HG03432 (cell line): ENCODE data around the gene ESRRA.

Source experiments
- ATAC-seq: cut with Tn5 transposase; IDR thresholded peaks from one replicate; pipeline ENCODE4 v1.9.1; 2021; ENCODE audit warnings: mild to moderate bottlenecking, moderate library complexity; ENCODE audit not compliant: unreplicated experiment

ESRRA gene

DNA sequence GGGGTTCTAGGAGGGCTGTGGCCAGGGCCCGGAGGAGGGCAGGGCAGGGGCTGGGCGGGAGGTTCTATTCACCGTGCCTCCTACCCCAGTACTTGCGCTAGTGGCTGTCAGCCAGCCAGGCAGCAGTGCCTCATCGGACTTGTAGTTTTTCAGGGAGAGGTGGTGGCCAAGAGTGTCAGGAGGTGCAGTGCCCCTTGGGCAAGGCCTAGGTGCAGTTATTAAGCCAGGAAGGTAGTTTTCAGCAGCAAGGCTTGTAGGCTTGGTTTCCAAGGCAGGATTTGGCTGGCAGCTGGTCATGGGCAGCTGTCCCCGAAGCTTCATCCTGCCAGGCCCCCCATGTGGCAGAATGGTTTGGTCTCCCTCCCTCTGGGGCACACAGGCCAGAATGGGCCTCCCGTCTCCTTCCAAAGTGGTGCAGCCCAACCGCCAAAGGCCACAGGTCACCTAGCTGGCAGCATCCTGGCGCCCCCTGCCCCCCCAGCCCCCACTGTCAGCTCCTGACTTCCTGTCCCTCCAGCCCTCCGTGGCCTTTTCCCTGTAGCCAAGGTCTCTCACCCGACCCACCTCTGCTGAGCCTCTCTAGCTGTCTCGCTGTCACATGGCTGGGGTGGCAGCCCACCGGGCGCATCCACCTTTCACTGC lies 43.2 kb downstream of the ESRRA start:
- ATAC-seq: no peak

DNA sequence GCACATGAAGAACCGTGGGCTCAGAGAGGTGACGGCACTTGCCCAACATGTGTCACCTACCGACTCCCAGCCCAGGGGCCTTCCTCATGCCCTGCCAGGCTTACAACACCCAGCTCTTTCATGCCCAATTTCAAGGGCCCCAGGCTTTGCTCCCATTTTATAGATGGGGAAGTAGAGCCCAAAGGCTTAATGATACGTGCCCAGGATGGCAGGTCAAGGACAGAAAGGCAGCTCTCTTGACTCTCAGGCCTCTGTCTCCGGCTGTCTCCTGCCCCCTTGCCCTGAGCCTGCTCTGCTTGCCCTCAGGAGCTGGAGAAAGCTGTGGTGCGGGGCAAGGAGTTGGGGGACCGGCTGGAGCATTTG lies 43.7 kb downstream of the ESRRA start:
- ATAC-seq: no peak

DNA sequence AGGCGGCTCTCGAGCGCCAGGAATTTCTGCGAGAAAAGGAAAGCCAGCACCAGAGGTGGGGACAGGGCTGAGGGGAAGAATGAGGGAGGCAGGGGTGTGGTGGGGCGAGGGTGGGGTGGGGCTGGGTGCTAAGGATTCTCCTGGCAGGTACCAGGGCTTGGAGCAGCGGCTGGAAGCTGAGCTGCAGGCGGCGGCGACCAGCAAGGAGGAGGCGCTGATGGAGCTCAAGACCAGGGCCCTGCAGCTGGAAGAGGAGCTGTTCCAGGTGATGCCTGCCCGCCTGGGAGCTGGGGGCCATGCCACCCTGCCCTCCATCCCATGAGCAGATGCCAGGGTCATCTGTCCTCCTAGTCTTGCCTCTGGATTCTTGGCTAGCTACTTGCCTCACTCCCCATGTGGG lies 44.1 kb downstream of the ESRRA start:
- ATAC-seq: no peak

DNA sequence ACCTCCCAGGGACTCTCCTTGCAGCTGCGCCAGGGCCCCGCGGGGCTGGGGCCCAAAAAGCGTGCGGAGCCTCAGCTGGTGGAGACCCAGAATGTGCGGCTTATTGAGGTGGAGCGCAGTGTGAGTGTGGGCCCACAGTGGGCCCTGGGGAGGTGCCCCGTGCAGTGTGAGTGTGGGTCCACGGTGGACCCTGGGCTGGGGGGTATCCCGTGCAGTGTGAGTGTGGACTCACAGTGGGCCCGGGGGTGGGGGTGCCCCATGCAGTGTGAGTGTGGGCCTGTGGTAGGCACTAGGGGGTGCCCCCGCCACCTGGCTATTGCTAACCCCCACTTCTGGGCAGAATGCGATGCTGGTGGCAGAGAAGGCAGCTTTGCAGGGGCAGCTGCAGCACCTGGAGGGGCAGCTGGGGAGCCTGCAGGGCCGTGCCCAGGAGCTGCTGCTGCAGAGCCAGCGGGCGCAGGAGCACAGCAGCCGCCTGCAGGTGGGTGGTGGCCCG lies 45.9 kb downstream of the ESRRA start:
- ATAC-seq: no peak

DNA sequence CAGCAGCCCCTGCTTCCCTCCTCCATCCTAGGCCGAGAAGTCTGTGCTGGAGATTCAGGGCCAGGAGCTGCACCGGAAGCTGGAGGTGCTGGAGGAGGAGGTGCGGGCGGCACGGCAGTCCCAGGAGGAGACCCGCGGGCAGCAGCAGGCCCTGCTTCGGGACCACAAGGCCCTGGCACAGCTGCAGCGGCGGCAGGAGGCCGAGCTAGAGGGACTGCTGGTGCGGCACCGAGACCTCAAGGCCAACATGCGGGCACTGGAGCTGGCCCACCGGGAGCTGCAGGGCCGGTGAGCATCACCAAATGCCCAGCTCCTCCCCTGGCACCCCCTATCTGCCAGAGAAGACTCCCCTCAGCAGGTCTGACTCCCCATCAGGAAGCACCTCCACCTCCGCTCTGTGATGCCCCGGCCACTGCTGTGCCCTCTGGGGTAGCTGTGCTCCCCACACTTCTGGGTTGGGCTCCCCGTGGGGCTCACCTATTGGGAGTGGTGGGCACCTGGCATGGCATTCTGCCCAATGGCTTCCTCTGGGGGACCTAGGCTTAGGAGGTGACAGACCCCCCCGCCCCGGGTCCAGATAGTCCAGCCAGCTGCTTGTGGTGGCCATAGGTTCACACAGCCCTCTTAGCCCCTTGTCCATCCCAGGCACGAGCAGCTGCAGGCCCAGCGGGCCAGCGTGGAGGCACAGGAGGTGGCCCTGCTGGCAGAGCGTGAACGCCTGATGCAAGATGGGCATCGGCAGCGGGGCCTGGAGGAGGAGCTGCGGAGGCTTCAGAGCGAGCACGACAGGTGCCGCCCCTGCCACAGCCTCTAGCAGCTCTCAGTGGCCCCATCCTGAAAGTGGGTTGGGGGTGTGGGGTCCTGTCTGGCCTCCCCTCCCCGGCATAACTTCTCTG lies 47.0 kb downstream of the ESRRA start:
- no peak for ATAC-seq

DNA sequence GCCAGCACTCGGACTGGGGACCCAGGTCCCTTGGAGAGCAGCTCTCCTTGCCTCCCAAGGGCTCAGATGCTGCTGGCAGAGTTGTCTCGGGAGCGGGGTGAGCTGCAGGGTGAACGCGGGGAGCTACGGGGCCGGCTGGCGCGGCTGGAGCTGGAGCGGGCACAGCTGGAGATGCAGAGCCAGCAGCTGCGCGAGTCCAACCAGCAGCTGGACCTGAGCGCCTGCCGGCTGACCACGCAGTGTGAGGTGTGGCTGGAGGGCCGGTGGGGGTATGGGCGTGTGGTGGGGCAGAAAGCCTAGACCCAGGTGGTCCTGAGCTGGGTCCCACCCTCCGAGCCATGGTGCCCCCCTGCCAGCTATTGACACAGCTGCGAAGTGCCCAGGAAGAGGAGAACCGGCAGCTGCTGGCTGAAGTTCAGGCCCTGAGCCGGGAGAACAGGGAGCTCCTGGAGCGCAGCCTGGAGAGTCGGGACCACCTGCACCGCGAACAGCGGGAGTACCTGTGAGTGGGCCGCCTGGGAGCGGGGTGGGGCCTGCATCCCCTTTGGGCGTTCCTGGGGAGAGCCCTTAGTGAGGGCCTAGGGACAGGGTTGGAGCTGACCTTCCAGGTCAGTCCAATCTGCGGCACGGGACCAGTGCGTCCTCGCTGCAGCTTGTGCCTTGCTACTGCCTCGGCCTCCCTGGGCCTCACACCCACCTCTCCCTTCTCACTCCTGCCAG lies 47.8 kb downstream of the ESRRA start:
- no peak for ATAC-seq

DNA sequence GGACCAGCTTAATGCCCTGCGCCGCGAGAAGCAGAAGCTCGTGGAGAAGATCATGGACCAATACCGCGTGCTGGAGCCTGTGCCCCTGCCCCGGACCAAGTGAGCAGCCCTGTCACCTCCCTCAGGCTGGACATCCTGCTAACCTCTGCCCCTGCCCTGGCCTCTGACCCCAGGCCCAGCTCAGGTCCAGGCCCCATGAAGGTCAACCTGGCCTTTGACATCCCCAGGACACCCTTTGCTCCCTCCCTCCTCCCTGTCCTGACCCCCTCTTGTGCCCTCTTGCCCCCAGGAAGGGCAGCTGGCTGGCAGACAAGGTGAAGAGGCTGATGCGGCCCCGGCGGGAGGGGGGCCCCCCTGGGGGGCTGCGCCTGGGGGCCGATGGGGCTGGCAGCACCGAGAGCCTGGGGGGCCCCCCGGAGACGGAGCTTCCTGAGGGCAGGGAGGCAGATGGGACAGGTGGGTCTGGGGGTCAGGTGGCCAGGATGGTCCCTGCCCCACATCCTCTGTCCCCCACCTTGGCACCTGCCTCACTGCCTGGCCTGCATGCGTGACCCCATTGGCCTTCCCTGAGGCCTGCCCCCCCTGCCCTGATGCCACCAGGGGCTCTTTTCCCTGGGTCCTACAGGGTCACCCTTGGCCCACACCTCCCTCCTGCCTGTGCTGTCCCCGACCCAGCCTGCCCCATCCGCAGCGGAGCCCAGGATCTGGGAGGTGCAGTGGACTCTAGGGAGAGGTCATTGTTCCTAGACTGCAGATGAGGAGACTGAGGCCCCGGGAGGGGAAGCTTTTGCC lies 48.6 kb downstream of the ESRRA start:
- no peak for ATAC-seq

DNA sequence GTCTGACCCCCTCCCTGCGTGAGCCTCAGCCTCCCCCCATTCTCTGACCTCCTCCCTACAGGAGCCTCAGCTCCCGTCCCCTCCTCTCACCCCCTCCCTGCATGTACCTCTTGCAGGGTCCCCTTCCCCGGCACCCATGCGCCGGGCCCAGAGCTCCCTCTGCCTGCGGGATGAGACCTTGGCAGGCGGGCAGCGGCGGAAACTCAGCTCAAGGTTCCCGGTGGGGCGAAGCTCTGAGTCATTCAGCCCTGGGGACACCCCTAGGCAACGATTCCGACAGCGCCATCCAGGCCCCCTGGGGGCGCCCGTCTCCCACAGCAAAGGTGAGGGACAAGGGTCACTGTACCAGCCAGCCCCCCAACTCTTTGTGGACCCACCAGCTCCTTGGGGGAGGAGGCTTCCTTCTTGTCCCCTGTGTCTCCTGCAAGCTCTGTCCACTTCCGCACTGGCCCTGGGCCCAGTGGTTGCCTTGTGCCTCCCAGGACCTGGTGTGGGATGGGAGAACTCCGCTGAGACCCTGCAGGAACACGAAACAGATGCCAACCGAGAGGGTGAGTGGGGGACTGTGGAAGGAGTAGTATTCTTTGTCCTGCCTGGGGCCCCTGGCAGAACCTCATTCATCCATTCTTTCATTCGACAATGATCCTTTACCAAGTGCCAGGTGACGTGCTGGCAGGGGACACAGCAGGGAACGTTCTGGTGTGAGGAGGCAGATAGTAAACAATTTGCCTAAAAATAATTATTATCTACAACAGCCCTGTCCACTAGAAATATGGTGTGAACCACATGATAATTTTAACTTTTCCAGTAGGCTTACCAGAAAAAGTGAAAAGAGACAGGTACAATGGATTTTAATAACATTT lies 50.0 kb downstream of the ESRRA start:
- ATAC-seq: no peak

DNA sequence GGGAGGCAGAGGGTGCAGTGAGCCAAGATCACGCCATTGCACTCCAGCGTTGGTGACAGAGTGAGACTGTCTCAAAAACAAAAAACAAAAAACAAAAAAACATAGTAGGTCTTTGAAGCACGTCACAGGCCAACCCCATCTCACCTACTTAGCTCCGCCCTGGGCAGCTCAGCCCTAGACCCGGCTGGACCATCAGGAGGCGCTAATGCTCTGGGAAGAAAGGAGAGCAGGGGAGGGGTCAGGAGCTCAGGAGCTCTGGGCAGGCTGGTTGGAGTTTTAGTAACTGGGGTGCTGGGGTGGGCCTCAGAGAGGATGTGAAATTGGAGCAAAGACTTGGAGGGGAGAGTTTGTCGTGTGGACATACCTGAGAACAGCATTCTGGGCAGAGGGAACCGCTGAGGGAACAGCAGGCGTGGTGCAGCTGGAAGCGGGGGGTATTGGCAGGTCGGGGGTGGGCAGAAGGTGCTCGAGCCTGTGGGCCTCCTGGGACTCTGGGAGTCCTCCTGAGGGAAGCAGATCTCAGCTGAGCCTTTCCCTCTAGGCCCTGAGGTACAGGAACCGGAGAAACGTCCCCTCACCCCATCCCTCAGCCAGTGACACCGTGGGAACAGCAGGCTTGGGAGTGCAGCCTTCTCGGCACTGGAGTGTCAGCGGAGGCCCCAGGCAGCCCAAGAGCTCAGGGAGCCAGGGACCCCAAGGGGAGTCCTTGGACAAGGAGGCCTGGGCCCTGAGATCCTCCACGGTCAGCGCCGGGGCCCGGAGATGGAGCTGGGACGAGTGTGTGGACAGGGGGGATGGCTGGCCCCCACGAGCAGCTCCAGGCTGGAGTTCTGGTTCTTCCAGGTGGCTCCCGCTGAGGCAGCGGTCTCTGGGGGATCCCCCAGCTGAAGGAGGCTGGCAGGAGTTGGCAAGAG lies 51.4 kb downstream of the ESRRA start:
- ATAC-seq: no peak

DNA sequence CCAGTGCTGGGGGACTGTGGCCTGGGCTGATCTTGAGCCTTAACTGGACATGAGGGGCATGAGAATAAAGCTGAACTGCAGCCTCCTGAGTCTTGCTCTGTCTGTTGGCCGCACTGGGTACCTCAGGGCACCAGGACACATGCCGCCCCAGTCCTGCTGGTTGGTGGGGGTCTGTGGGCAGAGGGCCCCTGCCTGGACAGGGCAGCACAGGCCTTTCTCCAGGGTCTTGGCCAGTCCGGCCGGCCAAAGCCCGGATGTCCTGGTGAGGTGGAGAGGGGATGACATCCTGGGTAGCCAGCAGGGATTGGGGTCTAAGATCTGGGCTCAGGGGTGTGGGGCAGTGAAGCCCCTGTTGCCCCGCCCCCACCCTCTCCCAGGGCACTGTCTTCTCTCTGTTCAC lies 52.1 kb downstream of the ESRRA start:
- no peak for ATAC-seq

DNA sequence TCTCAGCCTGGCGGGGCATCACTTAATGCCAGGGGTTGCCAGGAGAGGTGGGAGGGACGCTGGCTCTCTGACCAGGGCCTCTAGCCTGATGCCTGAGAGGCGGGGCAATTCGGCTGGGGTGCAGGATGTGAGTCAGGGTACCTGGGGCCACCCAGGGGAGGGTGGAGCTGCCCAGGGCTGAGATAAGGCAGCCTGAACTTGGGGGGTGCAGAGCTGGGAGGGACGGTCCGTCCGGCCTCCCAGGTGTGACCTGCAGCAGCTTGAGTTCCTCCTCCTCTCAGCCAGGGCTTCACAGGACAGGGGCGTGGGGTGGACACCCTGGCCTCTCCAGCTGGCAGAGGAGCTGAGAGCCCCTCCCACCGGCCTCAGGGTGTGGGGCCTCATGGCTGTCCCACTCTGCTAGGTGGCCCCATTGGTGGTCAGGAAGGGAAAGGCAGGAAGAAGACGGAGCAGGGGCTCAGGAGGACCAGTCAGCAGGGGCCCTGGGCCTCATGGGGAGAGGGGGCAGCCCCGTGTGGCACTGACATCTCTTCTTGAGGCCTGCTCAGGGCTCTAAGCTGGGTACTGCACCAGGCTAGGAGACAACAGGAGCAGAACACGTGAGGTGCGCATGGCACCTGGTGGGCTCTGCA lies 52.7 kb downstream of the ESRRA start:
- ATAC-seq: no peak

DNA sequence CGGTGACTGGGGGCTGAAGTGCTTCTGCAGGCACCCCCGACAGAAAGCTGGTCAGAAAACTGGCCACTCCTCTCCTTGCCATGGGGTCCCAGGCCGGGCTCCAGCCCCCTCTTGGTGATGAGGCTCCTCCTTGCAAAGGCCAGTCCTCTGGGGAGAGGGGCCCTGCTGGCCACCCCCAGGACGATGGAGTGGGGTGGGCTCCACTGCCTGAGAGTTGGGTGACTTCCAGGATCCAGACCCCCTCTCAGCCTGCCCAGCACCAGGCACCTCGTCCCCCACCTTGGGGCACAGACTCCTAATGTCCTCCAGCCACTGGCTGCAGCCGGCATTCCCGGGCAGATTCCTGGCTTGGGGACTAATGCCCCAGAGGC lies 53.2 kb downstream of the ESRRA start:
- ATAC-seq: no peak

DNA sequence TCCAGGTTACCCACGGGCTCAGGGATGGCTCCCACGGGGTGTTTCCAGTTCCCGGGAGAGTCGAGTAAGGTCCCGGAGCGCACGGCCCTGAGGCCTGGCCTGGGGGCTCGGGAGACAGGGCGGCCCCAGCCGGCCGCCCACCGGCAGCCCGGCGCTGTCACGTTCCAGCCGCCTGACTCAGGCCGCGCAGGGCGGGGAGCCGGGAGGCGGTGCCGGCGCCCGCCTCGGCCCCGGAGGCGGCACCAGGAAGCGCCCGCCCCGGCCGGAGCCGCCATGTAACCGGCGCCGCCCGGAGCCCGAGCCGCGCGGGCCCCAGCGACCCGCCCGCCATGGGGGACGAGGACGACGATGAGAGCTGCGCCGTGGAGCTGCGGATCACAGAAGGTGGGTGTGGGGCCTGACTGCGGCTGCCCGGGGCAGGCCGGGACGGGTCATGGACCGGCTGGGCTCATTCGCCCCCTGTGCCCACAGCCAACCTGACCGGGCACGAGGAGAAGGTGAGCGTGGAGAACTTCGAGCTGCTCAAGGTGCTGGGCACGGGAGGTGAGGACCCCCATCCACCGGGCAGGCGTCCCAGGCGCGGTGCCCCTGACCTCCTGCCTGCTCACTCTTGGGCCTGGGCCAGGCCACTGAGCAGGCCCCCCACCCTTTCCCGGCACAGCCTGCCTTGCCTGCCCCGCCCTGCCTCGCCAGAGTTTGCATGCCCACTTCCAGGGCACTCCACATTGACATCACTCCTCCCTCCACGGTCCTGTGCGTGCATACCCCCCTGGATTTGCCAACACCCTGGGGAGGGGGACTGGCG lies 53.8 kb downstream of the ESRRA start, which contains the start of gene RPS6KA4:
TSS of gene RPS6KA4 (plus strand) at position 256 of the 805 bp plus-strand sequence. CDS start at position 330, 74 bp downstream.
- peak; percentile 71 for ATAC-seq

DNA sequence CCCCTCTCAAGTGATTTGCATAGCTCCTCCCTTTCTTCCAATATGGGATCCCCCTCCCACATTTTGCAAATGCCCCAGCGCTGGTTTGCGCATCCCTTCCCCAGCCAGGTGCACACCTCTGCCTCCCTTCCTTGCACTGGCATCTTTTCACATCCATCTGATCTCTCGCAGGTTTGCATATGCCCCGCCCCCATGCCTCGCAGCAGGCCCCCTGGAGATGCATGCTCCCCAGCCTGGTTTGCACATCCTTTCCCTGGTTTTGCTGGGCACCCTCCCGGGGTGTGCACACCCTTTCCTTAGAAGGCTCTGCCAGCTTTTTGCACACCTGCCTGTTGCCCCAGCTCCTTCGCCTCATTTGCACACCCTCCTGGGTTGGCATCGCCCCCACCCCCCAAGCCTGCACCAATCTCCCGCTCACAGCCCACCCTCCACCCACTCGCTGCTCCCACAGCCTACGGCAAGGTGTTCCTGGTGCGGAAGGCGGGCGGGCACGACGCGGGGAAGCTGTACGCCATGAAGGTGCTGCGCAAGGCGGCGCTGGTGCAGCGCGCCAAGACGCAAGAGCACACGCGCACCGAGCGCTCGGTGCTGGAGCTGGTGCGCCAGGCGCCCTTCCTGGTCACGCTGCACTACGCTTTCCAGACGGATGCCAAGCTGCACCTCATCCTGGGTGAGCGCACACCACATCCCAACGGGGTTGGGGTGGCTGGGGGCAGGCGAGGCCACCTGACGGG lies 54.6 kb downstream of the ESRRA start:
- no peak for ATAC-seq

DNA sequence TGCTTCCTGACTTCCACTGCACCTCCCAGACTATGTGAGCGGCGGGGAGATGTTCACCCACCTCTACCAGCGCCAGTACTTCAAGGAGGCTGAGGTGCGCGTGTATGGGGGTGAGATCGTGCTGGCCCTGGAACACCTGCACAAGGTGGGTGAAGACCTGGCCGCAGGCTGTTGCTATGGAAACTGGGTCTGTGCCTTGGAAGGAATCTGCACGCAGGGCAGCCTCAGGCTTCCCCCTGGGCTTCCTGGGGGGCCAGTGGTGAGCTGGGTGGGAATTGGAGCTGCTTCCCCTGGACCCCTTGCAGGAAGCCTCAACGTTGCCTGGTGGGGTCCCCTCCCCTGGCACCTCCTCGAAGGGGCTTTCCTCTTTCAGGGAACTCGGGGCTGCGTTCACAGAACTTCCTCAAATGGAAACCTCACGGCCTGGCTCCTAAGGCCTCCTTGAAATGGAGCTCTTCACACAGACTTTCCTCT lies 55.2 kb downstream of the ESRRA start:
- ATAC-seq: no peak

DNA sequence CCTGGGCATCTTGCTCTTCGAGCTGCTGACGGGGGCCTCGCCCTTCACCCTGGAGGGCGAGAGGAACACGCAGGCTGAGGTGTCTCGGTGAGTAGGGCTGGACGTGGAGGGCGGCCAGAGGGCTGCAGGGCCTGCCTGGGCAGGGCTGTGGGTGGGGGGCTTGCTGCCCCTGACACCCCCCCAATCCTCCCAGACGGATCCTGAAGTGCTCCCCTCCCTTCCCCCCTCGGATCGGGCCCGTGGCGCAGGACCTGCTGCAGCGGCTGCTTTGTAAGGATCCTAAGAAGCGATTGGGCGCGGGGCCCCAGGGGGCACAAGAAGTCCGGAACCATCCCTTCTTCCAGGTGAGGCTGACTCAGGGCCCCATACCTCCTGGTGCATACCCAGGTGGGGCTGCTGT lies 56.3 kb downstream of the ESRRA start:
- no peak for ATAC-seq

DNA sequence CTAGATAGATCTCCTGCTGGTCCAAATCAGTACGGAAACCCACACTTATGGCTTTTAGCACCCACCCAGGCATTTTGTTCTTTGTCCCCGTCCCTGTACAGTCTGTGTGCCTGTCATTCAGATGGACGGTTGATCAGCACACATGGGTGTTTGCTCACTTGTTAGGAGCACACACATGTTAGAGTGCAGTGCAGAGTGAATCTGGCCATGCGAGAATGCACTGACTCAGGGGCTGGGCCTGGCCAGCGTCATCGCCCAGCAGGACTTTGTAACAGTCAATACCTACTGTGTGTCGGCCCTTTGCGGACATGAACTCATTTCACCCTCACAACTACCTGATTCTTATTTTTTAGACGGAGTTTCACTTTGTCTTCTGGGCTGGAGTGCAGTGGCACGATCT lies 57.0 kb downstream of the ESRRA start:
- ATAC-seq: no peak
